Liver (tissue), 3 donors: ENCODE data around the gene SLC49A3.
"Not testable (repeated sequence)": the region's sequence is repeated elsewhere in the genome, so short reads cannot be mapped to it uniquely, and the experiment has no call there.

ENCODE experiments used
- CTCF ChIP-seq: fragments of 150-350 bp; IDR thresholded peaks from 2 replicates; pipeline ENCODE4 v1.5.1; 2017; ENCODE audit warnings: improper control_type of control experiment, low read depth, low read length; ENCODE audit not compliant: missing input control
- JUND ChIP-seq, 2 donors: IDR thresholded peaks; 2 replicates each; pipeline ENCODE4 v1.6.1; 2016; ENCODE audit warnings: antibody characterized with exemption in 2 of 2
- RAD21 ChIP-seq, 2 donors: IDR thresholded peaks; 2 replicates each; pipeline ENCODE4 v1.6.1; 2016; ENCODE audit warnings: antibody characterized with exemption in 2 of 2, mild to moderate bottlenecking in 2 of 2
- YY1 ChIP-seq: IDR thresholded peaks from 2 replicates; pipeline ENCODE4 v1.6.1; 2016; ENCODE audit warnings: antibody characterized with exemption, mild to moderate bottlenecking
- ZBTB33 ChIP-seq: IDR thresholded peaks from 2 replicates; pipeline ENCODE4 v1.6.1; 2016; ENCODE audit warnings: antibody characterized with exemption
- TF ChIP-seq, protein P1 (sequence below): IDR thresholded peaks from 2 replicates; pipeline ENCODE4 v1.6.1; 2016; ENCODE audit warnings: antibody characterized with exemption, mild to moderate bottlenecking
- TF ChIP-seq, protein P2 (sequence below): IDR thresholded peaks from 2 replicates; pipeline ENCODE4 v1.6.1; 2016; ENCODE audit warnings: antibody characterized with exemption
- TF ChIP-seq, protein P3 (sequence below): IDR thresholded peaks from 2 replicates; pipeline ENCODE4 v1.6.1; 2016; ENCODE audit warnings: antibody characterized with exemption
- donor health status: healthy.
- donor health status: healthy.

GRCh38 chr4:736561-736960 is 47.6 kb upstream of the SLC49A3 start:
- not testable (repeated sequence) for TF ChIP-seq CTCF; RAD21 (IDR thresholded peaks at IDR 0.05); ZBTB33; YY1; JUND (IDR thresholded peaks at IDR 0.05)
- TF ChIP-seq, protein P1, sequence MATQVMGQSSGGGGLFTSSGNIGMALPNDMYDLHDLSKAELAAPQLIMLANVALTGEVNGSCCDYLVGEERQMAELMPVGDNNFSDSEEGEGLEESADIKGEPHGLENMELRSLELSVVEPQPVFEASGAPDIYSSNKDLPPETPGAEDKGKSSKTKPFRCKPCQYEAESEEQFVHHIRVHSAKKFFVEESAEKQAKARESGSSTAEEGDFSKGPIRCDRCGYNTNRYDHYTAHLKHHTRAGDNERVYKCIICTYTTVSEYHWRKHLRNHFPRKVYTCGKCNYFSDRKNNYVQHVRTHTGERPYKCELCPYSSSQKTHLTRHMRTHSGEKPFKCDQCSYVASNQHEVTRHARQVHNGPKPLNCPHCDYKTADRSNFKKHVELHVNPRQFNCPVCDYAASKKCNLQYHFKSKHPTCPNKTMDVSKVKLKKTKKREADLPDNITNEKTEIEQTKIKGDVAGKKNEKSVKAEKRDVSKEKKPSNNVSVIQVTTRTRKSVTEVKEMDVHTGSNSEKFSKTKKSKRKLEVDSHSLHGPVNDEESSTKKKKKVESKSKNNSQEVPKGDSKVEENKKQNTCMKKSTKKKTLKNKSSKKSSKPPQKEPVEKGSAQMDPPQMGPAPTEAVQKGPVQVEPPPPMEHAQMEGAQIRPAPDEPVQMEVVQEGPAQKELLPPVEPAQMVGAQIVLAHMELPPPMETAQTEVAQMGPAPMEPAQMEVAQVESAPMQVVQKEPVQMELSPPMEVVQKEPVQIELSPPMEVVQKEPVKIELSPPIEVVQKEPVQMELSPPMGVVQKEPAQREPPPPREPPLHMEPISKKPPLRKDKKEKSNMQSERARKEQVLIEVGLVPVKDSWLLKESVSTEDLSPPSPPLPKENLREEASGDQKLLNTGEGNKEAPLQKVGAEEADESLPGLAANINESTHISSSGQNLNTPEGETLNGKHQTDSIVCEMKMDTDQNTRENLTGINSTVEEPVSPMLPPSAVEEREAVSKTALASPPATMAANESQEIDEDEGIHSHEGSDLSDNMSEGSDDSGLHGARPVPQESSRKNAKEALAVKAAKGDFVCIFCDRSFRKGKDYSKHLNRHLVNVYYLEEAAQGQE = not testable (repeated sequence)
- TF ChIP-seq, protein P2, sequence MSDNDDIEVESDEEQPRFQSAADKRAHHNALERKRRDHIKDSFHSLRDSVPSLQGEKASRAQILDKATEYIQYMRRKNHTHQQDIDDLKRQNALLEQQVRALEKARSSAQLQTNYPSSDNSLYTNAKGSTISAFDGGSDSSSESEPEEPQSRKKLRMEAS = not testable (repeated sequence)
- TF ChIP-seq, protein P3, sequence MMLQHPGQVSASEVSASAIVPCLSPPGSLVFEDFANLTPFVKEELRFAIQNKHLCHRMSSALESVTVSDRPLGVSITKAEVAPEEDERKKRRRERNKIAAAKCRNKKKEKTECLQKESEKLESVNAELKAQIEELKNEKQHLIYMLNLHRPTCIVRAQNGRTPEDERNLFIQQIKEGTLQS = not testable (repeated sequence)
